ENCODE measurements around the gene TAAR6.

- TF ChIP-seq POLR2A (IDR thresholded peaks at IDR 0.05) (no peak), CTCF (IDR thresholded peaks at IDR 0.05) (no peak)
Observed at GRCh38 chr6:132552372-132552771, 17.8 kb upstream of the TAAR6 start, which contains the start of gene TAAR8.
